HepG2 (cell line): ENCODE data around the gene LUC7L2. TPM values are rescaled to one million over a fixed set of nuclear protein-coding genes. Genes with fewer than 3 reads are reported as not detected.
A peak's percentile ranks its signal among the peaks of the same experiment; 100 is the strongest.

ENCODE experiments used
- ARNT2 ChIP-seq: sonication (generic); formaldehyde crosslinking; IDR thresholded peaks from 2 replicates; pipeline ENCODE4 v1.8.0; 2022; ENCODE audit warnings: mild to moderate bottlenecking, low read depth, missing genetic modification reagents, moderate library complexity
- DNMT1 ChIP-seq: sonication (generic); formaldehyde crosslinking; IDR thresholded peaks from 2 replicates; pipeline ENCODE4 v1.5.1; 2020; ENCODE audit warnings: mild to moderate bottlenecking, missing genetic modification reagents
- FOXK2 ChIP-seq: fragments of 450-650 bp; IDR thresholded peaks from 2 replicates; pipeline ENCODE4 v1.6.1; 2016
- NBN ChIP-seq: fragments of 450-650 bp; conservative IDR thresholded peaks from 2 replicates; pipeline ENCODE4 v1.6.1; 2017
- PLRG1 ChIP-seq: fragments of 450-650 bp; conservative IDR thresholded peaks from 2 replicates; pipeline ENCODE4 v1.6.1; 2016
- ZIK1 ChIP-seq: sonication (generic); formaldehyde crosslinking; IDR thresholded peaks from 2 replicates; pipeline ENCODE4 v1.5.0; 2020; ENCODE audit warnings: mild to moderate bottlenecking, low read depth, missing genetic modification reagents, borderline replicate concordance
- ZNF264 ChIP-seq: sonication (generic); formaldehyde crosslinking; IDR thresholded peaks from 2 replicates; pipeline ENCODE4 v1.4.0; 2020; ENCODE audit warnings: missing genetic modification reagents
- ZNF790 ChIP-seq: sonication (generic); formaldehyde crosslinking; IDR thresholded peaks from 2 replicates; pipeline ENCODE4 v1.8.0; 2022; ENCODE audit warnings: missing genetic modification reagents, mild to moderate bottlenecking, borderline replicate concordance
- ZNF841 ChIP-seq: sonication (generic); formaldehyde crosslinking; IDR thresholded peaks from 2 replicates; pipeline ENCODE4 v1.8.1; 2023; ENCODE audit warnings: missing genetic modification reagents, borderline replicate concordance
- polyA plus RNA-seq, 8 experiments: library from polyadenylated mRNA; depleted of rRNA in 3 of 8; stranded (reverse) in 7 of 8; unstranded in 1 of 8; fragments of >200 nt; fragmentation: Illumina TruSeq in 4 of 8; extraction: Trizol in 4 of 8; gene quantifications; 2 replicates each; pipeline versions ENCODE4 v1.2.1 to v1.2.3, GENCODE V29; 2011 to 2016; ENCODE audit warnings: low read depth in 4 of 8, missing spikeins in 1 of 8, mixed read lengths in 1 of 8; ENCODE audit not compliant: insufficient read depth in 1 of 8
- total RNA-seq, 5 experiments: library from RNA; depleted of rRNA; stranded (reverse); fragments of >200 nt; fragmentation: Illumina TruSeq; extraction: Trizol; gene quantifications; 2 replicates each; pipeline ENCODE4 v1.2.3, GENCODE V29; 2016; ENCODE audit warnings: low read depth in 1 of 5
- TF ChIP-seq, protein P1 (sequence below): sonication (generic); formaldehyde crosslinking; IDR thresholded peaks from 2 replicates; pipeline ENCODE4 v1.4.0; 2020; ENCODE audit warnings: missing genetic modification reagents, borderline replicate concordance
- TF ChIP-seq, protein P2 (sequence below): sonication (generic); formaldehyde crosslinking; IDR thresholded peaks from 2 replicates; pipeline ENCODE4 v1.5.1; 2020; ENCODE audit warnings: missing genetic modification reagents, mild to moderate bottlenecking, borderline replicate concordance
- TF ChIP-seq, protein P3 (sequence below), 2 experiments: sonication (generic) in 1 of 2; formaldehyde crosslinking in 1 of 2; IDR thresholded peaks; 2 replicates each; pipeline versions ENCODE4 v1.4.0 to v1.6.1; 2018 to 2020; ENCODE audit warnings: missing genetic modification reagents in 2 of 2, borderline replicate concordance in 1 of 2, low read depth in 1 of 2, mild to moderate bottlenecking in 1 of 2, missing biosample characterization in 1 of 2
- TF ChIP-seq, protein P4 (sequence below): sonication (generic); formaldehyde crosslinking; IDR thresholded peaks from 2 replicates; pipeline ENCODE4 v1.5.0; 2020; ENCODE audit warnings: mild to moderate bottlenecking, missing genetic modification reagents, moderate library complexity
- TF ChIP-seq, protein P5 (sequence below): sonication (generic); formaldehyde crosslinking; IDR thresholded peaks from 2 replicates; pipeline ENCODE4 v1.8.0; 2022; ENCODE audit warnings: missing genetic modification reagents, low read depth, mild to moderate bottlenecking, borderline replicate concordance
- TF ChIP-seq, protein P6 (sequence below): IDR thresholded peaks from 2 replicates; pipeline ENCODE4 v1.6.1; 2018; ENCODE audit warnings: missing genetic modification reagents, mild to moderate bottlenecking, missing compliant biosample characterization
- TF ChIP-seq, protein P7 (sequence below): sonication (generic); formaldehyde crosslinking; IDR thresholded peaks from 2 replicates; pipeline ENCODE4 v1.5.0; 2020; ENCODE audit warnings: mild to moderate bottlenecking, low read depth, missing genetic modification reagents, borderline replicate concordance

Gene LUC7L2
- total and polyA plus RNA-seq, 2 of the 13 experiments (the other 11 are each of a cell fraction or from before 2014, with no cell fraction given) = 17.9 to 50.7 TPM

DNA sequence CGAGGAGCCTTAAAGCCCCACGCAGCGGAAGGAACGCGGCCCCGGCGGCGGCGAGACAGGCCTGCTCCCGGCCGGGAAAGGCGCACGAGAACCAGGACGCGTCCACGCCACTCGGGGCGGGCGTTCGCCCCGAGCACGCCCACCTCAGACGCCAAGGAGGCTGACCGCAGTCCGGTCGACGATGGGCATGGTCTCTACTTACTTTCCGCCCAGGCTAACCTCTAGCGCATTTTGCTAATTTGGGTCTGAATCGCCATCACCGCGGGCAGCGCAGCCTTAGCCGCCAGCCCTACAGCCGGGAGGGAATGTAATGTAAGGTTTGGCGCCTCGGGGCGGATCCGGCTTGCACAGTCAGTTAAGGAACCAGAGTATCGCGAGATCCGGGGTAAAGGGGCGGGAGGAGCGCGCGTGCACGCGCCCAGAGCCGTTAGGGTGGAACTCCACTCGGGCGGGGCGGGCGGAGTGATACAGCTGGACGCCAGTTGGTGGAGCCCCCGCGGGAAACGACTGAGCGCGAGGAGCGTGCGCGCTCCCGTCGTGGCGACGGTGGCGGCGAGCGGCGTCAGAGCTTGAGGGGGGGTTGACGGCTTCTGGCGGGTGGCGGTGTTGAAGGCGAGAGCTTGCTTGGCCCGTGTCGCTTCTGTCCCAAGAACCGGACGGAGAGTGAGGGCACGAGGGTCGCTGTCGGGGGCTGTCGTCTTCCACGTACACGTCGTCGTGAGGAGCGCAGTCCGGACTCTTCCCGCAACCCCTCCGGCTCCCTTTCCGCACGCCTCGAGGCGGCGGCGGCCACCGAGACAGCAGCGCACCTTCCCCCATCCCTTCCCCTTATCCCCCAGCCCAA lies at the start of gene LUC7L2 (continued):
- TF ChIP-seq, protein P1, sequence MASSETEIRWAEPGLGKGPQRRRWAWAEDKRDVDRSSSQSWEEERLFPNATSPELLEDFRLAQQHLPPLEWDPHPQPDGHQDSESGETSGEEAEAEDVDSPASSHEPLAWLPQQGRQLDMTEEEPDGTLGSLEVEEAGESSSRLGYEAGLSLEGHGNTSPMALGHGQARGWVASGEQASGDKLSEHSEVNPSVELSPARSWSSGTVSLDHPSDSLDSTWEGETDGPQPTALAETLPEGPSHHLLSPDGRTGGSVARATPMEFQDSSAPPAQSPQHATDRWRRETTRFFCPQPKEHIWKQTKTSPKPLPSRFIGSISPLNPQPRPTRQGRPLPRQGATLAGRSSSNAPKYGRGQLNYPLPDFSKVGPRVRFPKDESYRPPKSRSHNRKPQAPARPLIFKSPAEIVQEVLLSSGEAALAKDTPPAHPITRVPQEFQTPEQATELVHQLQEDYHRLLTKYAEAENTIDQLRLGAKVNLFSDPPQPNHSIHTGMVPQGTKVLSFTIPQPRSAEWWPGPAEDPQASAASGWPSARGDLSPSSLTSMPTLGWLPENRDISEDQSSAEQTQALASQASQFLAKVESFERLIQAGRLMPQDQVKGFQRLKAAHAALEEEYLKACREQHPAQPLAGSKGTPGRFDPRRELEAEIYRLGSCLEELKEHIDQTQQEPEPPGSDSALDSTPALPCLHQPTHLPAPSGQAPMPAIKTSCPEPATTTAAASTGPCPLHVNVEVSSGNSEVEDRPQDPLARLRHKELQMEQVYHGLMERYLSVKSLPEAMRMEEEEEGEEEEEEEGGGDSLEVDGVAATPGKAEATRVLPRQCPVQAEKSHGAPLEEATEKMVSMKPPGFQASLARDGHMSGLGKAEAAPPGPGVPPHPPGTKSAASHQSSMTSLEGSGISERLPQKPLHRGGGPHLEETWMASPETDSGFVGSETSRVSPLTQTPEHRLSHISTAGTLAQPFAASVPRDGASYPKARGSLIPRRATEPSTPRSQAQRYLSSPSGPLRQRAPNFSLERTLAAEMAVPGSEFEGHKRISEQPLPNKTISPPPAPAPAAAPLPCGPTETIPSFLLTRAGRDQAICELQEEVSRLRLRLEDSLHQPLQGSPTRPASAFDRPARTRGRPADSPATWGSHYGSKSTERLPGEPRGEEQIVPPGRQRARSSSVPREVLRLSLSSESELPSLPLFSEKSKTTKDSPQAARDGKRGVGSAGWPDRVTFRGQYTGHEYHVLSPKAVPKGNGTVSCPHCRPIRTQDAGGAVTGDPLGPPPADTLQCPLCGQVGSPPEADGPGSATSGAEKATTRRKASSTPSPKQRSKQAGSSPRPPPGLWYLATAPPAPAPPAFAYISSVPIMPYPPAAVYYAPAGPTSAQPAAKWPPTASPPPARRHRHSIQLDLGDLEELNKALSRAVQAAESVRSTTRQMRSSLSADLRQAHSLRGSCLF (CRISPR knock-in tag) = peak; percentile 27; the same call in 1 of the 2 replicates
- TF ChIP-seq, protein P2, sequence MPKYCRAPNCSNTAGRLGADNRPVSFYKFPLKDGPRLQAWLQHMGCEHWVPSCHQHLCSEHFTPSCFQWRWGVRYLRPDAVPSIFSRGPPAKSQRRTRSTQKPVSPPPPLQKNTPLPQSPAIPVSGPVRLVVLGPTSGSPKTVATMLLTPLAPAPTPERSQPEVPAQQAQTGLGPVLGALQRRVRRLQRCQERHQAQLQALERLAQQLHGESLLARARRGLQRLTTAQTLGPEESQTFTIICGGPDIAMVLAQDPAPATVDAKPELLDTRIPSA (CRISPR knock-in tag) = 0 out of 2 replicates have a peak, but pooled peaks have one; percentile 52
- TF ChIP-seq ZNF841 (CRISPR knock-in tag) (peak; percentile 71; the same call in 1 of the 2 replicates), NBN (no peak), DNMT1 (peak; percentile 77; the same call in 1 of the 2 replicates), FOXK2 (no peak), ZNF790 (CRISPR knock-in tag) (no peak), PLRG1 (no peak), ZNF264 (CRISPR knock-in tag) (peak; percentile 83), ARNT2 (peak; percentile 96; the same call in 1 of the 2 replicates), ZIK1 (CRISPR knock-in tag) (peak; percentile 66)
- TF ChIP-seq, protein P3, sequence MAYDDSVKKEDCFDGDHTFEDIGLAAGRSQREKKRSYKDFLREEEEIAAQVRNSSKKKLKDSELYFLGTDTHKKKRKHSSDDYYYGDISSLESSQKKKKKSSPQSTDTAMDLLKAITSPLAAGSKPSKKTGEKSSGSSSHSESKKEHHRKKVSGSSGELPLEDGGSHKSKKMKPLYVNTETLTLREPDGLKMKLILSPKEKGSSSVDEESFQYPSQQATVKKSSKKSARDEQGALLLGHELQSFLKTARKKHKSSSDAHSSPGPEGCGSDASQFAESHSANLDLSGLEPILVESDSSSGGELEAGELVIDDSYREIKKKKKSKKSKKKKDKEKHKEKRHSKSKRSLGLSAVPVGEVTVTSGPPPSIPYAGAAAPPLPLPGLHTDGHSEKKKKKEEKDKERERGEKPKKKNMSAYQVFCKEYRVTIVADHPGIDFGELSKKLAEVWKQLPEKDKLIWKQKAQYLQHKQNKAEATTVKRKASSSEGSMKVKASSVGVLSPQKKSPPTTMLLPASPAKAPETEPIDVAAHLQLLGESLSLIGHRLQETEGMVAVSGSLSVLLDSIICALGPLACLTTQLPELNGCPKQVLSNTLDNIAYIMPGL (CRISPR knock-in tag; IDR thresholded peaks at IDR 0.05; ENCODE audit: borderline replicate concordance in 1 of 2, low read depth in 1 of 2) = peak; percentile 90
- TF ChIP-seq, protein P4, sequence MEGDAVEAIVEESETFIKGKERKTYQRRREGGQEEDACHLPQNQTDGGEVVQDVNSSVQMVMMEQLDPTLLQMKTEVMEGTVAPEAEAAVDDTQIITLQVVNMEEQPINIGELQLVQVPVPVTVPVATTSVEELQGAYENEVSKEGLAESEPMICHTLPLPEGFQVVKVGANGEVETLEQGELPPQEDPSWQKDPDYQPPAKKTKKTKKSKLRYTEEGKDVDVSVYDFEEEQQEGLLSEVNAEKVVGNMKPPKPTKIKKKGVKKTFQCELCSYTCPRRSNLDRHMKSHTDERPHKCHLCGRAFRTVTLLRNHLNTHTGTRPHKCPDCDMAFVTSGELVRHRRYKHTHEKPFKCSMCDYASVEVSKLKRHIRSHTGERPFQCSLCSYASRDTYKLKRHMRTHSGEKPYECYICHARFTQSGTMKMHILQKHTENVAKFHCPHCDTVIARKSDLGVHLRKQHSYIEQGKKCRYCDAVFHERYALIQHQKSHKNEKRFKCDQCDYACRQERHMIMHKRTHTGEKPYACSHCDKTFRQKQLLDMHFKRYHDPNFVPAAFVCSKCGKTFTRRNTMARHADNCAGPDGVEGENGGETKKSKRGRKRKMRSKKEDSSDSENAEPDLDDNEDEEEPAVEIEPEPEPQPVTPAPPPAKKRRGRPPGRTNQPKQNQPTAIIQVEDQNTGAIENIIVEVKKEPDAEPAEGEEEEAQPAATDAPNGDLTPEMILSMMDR (CRISPR knock-in tag) = peak; percentile 48
- TF ChIP-seq, protein P5, sequence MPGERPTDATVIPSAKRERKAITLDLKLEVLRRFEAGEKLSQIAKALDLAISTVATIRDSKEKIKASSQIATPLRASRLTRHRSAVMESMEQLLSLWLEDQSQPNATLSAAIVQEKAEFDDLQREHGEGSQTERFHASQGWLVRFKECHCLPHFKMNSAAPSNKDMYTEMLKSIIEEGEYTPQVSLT = peak; percentile 75; the same call in 1 of the 2 replicates
- TF ChIP-seq, protein P6, sequence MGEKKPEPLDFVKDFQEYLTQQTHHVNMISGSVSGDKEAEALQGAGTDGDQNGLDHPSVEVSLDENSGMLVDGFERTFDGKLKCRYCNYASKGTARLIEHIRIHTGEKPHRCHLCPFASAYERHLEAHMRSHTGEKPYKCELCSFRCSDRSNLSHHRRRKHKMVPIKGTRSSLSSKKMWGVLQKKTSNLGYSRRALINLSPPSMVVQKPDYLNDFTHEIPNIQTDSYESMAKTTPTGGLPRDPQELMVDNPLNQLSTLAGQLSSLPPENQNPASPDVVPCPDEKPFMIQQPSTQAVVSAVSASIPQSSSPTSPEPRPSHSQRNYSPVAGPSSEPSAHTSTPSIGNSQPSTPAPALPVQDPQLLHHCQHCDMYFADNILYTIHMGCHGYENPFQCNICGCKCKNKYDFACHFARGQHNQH (CRISPR knock-in tag) = peak; percentile 74
- TF ChIP-seq, protein P7, sequence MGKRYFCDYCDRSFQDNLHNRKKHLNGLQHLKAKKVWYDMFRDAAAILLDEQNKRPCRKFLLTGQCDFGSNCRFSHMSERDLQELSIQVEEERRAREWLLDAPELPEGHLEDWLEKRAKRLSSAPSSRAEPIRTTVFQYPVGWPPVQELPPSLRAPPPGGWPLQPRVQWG = no peak
